ENCODE measurements around the gene CALB2. TPM values are rescaled to one million over a fixed set of nuclear protein-coding genes. Genes with fewer than 3 reads are reported as not detected.
"Not testable (repeated sequence)": the region's sequence is repeated elsewhere in the genome, so short reads cannot be mapped to it uniquely, and the experiment has no call there.

CALB2 gene, protein sequence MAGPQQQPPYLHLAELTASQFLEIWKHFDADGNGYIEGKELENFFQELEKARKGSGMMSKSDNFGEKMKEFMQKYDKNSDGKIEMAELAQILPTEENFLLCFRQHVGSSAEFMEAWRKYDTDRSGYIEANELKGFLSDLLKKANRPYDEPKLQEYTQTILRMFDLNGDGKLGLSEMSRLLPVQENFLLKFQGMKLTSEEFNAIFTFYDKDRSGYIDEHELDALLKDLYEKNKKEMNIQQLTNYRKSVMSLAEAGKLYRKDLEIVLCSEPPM
- not detected in 2 replicates for total RNA-seq

DNA sequence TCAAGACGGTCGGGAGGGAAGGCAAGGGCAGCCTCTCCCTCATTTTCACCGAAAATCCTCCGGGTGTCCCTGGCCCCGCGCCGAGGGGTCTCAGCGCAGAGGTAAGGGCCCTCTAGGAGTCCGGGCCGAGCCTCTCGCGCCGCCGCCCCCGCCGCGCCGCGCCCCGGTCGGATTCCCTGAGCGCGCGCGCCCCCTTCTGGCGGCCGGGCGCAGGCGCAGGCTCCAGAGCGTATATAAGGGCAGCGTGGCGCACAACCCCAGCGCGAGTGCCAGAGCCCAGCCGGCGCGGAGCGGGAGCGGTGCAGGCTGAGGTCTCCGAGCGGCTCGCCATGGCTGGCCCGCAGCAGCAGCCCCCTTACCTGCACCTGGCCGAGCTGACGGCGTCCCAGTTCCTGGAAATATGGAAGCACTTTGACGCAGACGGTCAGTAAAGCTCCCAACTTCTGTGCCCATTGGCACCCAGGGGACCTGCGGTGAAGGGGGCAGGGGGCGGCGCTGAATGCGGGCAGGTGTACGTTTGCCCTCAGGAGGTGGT, at the start of gene CALB2:
TSS of gene CALB2 (plus strand) at position 260 of the 535 bp plus-strand sequence. CDS start at position 330, 70 bp downstream.
- intact Hi-C loops (cut with micrococcal nuclease): no loop called here

DNA sequence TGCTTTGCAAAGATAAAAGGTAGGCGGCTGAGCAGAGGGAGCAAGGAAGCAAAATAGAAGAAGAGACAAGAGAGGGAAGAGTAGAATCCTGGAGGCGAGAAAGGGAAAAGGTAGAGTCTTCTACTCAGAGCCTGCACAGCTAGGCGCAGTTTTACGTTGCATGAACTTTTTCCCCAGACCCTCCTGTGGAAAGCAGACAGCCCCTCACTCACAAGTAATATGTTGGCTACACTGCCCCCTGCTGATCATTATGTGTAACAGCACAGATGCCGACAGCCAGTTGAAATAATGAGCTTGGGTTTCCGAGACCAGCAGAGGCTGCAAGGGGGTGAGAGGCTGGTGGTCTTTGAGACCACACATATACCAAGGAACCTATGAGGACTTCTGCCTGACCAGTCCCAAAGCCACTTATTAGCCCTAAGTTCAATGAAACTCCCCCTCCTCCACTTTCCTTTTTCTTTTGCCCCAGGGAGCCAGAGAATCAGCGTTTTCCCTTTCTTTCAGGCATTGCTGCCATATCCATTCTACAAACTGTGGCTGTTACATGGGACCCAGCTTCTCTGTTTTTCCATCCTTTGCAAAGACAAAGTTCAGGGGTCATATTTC, 46.9 kb upstream of the CALB2 start:
- intact Hi-C loops (cut with micrococcal nuclease): no loop called here

DNA sequence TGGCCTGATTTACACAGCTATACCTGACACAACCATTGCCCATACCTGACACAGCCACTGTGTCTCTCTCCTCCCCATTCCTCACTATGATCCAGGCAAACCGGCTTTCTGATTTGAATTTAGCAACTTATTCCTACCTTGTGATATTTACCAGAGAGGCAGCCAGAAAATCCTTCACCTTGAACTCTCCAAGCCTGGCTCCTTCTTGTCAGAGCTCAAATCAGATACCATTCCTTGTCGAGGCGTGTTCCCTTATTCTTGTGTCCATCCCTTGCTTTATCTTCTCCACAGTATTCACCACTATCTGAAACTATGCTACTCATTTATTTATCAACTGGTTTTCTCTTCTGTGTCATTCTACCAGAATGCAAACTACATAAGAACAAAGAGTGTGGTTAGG, 44.9 kb upstream of the CALB2 start:
- intact Hi-C loops (cut with micrococcal nuclease): not testable (repeated sequence)

DNA sequence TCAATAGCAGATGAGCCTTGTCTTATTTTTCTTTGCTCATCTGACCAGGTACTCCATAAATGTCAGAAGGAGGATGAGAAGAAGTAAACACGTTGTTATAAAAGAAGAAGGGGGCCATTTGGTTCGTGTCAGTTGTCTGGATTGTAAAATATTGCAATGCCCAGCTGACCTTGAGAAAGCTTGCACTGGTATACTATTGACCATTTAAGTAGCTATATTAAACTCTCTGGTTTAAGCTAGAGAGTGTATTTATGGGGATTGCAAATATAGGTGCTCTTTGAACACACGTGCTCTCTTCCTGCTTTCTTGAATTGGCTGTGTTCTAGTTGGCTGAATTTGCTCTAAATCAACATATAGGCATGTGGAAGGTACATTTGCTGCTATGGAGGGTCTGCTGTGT, 43.3 kb upstream of the CALB2 start:
- intact Hi-C loops (cut with micrococcal nuclease): no loop called here

DNA sequence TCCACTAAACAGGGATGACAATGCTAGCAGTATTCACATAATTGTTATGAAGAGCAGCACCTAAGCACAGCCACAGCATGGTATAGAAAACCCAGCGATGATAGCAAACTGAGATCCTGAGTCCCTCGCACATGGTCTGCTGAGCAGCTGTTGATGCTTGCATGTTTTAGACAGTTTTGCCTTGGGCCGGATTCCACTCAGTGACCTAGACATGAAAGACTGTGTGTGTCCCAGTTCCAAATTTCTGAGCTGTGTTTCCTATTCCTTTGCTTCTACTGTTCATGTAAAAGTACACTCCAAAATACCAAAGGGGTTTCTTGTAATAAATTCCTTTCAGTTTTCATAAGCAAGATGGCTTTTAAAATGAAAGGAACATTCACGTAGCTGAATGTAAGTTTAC, 38.5 kb upstream of the CALB2 start:
- intact Hi-C loops (cut with micrococcal nuclease): no loop called here

DNA sequence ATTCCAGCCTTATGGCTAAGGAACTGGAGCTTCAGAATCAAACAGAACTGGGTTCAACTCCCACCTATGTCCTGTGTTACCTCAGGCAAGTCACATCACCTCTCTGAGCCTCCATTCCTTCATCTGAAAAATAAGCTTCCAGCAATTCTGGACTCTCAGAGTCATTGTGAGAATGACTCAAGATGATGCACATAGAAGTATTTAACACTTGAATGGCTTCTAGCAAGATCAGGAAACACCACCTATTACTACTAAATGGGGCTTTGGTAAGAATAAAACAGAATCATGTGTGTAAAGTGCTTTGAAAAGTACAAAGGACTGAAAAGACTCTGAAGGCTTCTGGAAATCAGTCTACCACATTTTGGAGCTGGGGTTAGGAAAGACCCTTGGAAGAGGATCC, 30.8 kb upstream of the CALB2 start:
- intact Hi-C loops (cut with micrococcal nuclease): no loop called here

DNA sequence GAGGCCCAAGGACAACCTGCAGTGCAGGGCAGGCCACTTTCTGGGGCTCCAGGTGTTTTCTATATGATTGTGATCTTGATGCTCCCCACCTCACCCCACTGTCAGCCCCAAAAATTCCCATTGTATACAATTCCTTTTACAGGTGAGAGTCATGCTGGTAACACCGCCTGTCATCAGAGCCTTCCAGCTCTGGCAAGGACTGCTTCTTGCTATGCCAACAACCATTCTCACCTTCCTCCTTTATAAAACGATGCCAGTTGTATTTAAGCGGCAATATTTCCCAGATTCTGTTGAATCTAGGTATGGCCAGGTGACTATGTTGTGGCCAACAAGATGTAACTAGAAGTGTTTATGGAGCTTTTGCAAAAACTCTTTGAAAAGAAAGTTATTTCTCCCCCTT, 30.4 kb upstream of the CALB2 start:
- intact Hi-C loops (cut with micrococcal nuclease): no loop called here

DNA sequence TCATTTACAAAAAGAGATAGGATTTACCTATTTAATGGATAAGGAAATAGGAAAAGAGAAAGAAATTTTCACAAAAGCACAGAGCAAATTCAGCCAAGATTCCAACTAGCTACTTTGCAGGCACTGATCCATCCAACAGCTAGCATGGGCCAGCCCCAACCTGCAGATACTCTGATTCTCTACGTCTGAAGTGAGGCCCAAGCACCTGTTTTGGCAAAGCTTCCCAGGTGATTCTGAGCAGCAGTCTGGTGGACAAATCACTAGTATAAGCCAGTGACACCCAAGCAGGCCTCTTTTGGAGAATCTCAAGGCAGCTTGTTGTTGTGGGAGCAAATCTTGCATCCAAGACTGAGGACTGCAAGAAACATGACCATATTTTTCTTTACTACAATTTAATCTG, 20.9 kb upstream of the CALB2 start:
- intact Hi-C loops (cut with micrococcal nuclease): no loop called here

DNA sequence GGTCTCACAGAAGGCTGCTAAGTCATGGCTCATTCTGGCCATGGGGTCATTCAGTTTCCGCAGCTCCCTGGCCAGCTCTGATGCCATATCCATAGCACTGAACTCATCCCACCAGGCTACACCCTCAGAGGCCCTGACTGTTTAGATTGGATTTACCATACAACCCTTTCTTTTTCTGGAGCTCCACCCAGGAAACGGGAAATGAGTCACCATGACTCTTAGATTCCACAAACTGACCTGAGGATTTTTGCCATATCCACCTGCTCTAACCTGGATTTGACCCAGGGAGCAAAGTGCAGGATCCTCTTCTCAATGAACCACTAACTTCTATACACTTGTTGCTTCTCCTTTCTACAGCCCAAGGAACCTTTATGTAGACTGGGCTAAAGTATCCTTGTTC, 20.3 kb upstream of the CALB2 start:
- intact Hi-C loops (cut with micrococcal nuclease): no loop called here

DNA sequence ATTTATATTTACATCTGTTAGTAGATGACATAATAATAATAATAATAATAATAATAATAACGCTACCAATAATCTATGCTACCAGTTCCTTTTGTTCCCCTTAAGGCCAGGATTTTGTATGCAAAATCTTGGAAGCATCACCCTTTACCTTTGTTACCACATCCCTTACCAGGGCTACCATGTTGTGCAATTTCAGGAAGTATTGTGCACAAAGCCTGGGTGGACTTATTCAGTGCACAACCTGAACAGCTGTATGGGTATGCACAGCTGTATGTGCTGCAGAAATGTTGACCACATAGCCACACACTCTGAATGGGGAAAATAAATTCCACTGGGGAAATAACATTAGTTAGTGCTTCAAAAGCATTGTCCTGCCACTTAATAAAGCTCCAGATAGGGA, 19.9 kb upstream of the CALB2 start:
- intact Hi-C loops (cut with micrococcal nuclease): no loop called here

DNA sequence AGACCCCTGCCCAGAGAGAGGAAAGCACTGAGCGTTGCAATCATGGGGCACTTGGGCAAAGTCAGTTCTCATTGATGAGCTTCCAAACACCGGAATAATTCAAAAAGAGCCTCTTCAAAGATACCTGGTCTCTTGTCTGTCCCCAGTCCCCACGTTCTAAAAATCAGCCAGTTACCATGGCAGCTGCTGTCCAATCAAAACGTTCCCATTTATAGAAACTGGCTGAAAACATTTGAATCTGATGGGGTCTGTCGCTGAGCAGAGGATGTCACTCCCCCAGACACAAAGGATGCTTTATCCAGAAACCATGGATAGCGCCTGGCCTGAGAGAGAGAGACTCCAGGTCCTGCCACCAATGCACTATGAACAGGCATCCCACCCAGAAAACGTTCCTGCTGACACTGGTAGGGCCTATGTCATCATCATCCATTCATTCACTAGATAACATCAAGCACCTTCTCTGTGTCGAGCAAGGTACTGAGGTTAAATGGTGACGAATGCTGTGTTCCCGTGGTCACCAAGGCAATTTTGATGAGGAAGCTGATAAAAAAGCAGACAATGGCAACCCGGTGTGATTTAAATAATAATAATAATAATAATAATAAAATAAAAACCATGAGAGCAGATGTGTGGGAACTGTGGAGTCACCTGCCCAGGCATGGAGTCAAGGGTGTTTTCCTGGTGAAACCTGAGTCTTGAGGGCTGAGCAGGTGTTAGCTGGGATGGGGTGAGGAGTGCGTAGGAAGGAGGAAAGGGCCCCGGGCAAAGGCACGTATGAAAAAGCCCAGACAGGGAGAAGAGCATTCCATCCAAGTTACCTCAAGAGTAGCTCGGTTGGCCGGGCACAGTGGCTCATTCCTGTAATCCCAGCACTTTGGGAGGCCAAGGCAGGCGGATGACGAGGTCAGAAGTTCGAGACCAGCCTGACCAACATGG, 19.0 kb upstream of the CALB2 start:
- intact Hi-C loops (cut with micrococcal nuclease): no loop called here

DNA sequence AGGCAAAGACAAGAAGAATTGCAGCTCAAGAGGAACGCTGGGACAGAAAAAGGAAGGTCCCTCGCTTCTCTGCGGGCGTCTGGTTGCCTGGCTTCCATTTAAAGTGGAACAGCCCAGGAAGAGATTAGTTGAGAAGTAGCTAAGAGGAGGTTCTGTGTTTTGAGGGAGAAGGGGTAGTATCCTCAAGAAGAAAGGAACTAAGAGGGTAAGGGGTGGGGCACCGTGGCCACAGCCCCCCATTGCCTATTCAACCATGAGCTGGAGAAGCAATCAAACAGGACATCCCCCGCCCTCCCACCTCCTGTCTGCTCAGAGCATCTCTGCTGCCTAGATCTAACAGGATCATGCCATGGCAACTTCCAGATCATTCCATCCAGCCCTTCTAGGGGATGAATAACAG, 18.1 kb upstream of the CALB2 start:
- intact Hi-C loops (cut with micrococcal nuclease): no loop called here

DNA sequence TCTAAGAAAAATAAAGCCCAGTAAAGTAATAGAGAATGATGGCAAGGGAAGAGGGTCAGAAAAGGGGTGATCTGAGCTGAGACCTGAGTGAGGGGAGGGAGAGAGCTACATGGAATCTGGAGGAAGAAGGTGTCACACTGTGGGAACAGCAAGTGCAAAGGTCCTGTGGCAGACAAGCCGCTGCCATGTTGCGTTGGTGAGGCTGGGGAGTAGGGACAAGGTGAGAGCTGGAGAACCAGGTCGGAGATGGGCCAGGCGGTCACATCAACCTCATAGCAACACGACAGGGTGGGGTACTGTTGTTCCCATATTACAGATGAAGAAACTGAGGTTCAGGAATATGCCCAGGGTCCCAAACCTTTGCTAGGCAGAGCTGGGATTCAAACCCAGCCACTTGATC, 16.6 kb upstream of the CALB2 start:
- intact Hi-C loops (cut with micrococcal nuclease): no loop called here

DNA sequence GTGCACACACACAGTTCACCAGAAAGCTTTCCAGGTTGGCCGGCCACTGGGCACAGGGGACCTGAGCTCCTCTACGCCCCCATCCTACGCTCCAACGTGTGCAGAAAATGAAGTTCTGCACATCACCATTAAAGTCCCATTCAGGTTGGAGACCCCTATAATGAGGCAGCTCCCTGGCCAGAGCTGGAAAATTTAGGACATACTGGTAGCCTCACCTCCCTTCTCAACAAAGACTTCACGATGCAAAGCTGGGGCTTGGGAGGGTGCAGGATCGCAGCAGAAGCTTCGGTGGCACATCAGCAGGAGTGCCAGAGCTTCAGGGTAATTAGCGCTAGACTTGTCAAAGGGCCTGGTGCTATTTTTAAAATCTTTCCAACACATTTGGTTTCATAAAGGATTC, 15.4 kb upstream of the CALB2 start:
- intact Hi-C loops (cut with micrococcal nuclease): no loop called here

DNA sequence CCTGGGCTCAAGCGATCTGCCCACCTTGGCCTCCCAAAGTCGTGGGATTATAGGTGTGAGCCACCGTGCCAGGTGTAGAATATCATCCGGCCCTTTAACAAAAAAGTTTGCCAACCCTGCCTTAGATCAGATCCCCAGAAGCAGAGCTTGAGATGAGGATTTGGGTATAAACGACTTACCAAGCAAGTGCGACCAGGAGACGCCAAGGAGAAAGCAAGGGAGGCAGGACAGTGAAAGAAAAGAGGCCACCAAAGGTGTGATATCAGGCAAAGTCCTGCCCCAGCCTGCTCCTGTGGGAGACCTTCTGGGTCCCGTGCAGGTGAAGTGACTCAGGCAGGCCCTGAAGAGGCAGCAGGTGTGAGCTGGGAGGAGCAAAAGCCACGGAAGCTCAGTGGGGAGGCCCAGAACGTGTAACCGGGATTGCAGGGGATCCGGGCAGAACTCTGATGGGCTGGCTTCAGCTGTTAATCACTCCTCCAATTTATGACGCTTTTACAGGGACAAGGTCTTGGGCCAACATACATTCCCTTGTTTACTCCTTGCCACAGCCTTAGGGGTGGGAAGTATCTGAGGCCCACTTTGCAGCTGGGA, 14.1 kb upstream of the CALB2 start:
- intact Hi-C loops (cut with micrococcal nuclease): no loop called here

DNA sequence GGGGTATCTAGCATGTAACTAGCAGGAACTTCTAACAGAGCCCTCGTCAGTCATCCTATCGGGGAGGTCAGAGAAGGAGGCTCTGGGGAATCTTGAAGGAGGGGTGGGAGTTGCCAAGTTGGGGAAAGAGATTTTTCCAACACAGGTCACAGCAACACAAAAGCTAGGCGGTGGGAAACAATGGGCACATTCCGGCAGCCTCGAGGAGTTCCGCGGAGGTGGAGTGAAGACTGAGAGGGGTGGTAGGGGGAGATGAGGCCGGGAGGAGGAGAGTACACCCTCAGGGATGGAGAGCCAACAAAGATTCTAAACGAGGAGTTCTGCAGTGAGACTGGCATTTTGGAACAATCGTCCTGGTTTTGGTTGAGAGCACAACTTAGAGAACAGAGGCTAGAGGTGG, 13.5 kb upstream of the CALB2 start:
- intact Hi-C loops (cut with micrococcal nuclease): no loop called here

DNA sequence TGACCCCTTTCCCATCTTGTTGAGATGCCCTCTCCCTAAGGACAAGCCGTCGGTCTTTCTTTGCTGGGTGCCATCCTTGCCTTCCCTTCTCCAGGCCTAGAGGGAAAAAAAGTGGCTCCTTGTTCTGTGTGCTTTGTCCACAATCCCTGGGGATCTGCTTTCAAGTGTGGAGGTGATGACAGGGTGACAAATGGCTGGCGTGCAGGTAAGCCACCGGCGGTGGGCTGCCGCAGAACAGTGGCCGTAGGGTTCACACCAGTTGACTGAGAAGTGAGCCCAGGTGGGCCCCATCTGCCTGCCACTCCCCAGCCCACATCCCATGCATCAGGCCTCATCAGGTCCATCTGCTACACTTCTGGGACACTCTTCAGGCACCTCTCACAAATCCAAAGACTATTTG, 11.4 kb upstream of the CALB2 start:
- intact Hi-C loops (cut with micrococcal nuclease): no loop called here

DNA sequence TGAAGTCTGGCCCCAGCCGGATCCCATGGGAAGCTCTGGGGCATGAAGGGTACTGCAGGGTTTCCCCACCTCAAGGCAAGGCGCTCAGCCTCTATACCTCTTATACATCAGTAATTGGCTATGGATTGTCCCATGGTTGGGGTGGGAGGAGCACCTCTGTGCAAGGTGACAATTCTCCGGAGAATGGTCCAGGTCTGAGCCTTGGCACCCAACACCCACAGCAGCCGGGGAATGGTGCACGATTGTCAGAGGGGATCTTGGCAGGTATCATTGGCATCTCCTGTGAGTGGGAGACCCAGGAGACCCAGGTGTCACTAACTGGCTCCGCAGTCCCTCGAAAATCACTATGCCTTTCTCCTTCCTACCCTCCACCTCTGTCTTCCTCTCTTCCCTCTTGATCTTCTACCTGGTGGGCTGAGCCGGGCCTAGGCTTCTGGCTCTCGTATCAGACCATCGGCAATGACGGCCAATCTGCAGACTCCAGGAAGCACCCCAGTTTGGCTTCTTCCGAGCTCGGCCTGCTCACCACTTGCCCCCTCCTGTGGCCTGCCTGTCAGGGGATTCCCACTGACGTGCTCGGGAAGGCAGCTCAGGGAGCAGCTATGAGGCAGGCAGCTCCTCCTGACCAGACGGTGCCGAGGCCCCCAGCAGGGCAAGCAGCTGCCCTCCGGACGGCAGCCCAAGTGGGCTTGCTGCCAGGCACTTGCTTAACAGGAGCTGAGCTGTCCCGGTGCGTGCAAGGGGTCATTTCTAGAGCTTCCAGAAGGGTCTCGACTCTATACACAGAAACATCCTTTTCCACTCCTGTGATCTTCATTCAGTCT, 10.0 kb upstream of the CALB2 start:
- intact Hi-C loops (cut with micrococcal nuclease): no loop called here

DNA sequence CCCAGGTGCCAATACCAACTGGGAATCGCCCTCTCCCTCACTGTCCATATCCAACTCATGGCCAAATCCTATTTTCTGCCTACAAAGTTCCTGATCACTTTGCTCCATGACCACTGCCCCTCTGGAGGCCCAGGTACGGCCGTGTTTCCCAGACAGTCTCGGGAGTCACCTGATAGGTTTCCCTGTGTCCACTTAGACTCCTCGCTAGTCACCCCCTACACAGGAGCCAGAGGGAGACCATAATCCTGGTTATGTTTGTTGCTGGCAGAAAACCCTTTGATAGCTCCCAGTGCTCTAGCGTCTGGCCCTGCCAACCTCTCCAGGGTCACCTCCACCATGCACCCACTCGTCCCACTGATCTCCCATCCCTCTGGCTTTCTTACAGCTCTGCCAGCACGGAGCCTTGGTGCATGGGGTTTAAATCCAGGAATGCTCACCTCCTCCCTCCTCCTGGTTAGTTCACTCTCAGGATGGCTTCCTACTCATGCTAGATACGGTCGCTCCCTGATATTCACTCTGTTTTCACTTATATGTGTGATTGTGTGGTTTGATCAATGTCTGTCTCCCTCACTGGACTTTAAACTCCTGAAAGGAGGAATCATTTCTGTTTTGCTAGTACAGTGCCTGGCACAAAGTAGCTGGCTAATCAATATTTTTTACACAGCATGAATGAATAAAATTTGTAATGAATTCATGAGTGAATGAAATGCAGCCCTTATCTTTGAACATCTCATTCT, 7.5 kb upstream of the CALB2 start:
- intact Hi-C loops (cut with micrococcal nuclease): no loop called here

DNA sequence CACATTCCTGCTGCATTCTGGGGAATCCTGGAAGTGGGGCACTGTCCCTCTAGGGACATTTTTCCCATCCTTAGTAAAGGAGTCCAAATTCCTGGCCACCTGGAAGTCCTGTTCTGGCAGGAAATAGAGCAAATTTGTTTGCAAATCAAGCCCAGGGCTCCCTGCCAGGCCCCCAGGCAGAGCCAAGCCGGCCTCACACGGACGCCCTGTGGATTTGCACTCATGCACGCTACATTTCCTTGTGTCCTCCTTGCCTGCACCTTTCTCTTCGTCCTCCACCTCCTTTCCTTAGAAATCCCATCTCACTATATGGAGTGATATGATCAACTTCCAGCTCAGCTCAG, 7.0 kb upstream of the CALB2 start:
- intact Hi-C loops (cut with micrococcal nuclease): no loop called here

All from T-helper 2 cell treated with Interferon-gamma antibody and Interleukin-4, amounts not matched to agents 100 ng/mL and 5 ng/mL, for 36 hours (primary cell).